Measurements from ENCODE around the gene CTAGE15.
"Not testable (repeated sequence)": the region's sequence is repeated elsewhere in the genome, so short reads cannot be mapped to it uniquely, and the experiment has no call there.

CTAGE15 gene

GRCh38 chr7:143571501-143571900 lies at the start of gene CTAGE15:
CTAGE15 (plus strand) TSS chr7:143571801; CDS start chr7:143571818, 17 bp downstream.
- H3K4me3 ChIP-seq (ENCODE audit: low read depth, low read length); H3K27me3 ChIP-seq (ENCODE audit: control insufficient read depth, insufficient read depth, low read length); H3K4me1 ChIP-seq (ENCODE audit: control insufficient read depth, insufficient read depth, low read length); H3K9me3 ChIP-seq (ENCODE audit: control insufficient read depth, insufficient read depth, low read length); H3K36me3 ChIP-seq (ENCODE audit: control insufficient read depth, insufficient read depth, low read length); H3K27ac ChIP-seq (ENCODE audit: low read depth, low read length); H3K9ac ChIP-seq (ENCODE audit: low read depth, low read length): not testable (repeated sequence)

GRCh38 chr7:143522309-143522916 lies 49.2 kb upstream of the CTAGE15 start:
- H3K9ac ChIP-seq (ENCODE audit: low read depth, low read length); H3K4me3 ChIP-seq (ENCODE audit: low read depth, low read length): not testable (repeated sequence)

GRCh38 chr7:143531169-143531926 lies 40.3 kb upstream of the CTAGE15 start:
- not testable (repeated sequence) for H3K36me3 ChIP-seq (ENCODE audit: control insufficient read depth, insufficient read depth, low read length); H3K27ac ChIP-seq (ENCODE audit: low read depth, low read length); H3K9ac ChIP-seq (ENCODE audit: low read depth, low read length); H3K4me3 ChIP-seq (ENCODE audit: low read depth, low read length); H3K9me3 ChIP-seq (ENCODE audit: control insufficient read depth, insufficient read depth, low read length); H3K27me3 ChIP-seq (ENCODE audit: control insufficient read depth, insufficient read depth, low read length); H3K4me1 ChIP-seq (ENCODE audit: control insufficient read depth, insufficient read depth, low read length)

More at GRCh38 chr7:143522309-143522916, 49.2 kb upstream of the CTAGE15 start:
- H3K9me3 ChIP-seq (ENCODE audit: control insufficient read depth, insufficient read depth, low read length); H3K27me3 ChIP-seq (ENCODE audit: control insufficient read depth, insufficient read depth, low read length); H3K27ac ChIP-seq (ENCODE audit: low read depth, low read length); H3K36me3 ChIP-seq (ENCODE audit: control insufficient read depth, insufficient read depth, low read length): not testable (repeated sequence)
- peaks cover 16% of the 10 kb centered on the region for H3K4me1 ChIP-seq (ENCODE audit: control insufficient read depth, insufficient read depth, low read length)

- H3K9me3 ChIP-seq (ENCODE audit: control insufficient read depth, insufficient read depth, low read length); H3K9ac ChIP-seq (ENCODE audit: low read depth, low read length); H3K36me3 ChIP-seq (ENCODE audit: control insufficient read depth, insufficient read depth, low read length); H3K27ac ChIP-seq (ENCODE audit: low read depth, low read length); H3K4me1 ChIP-seq (ENCODE audit: control insufficient read depth, insufficient read depth, low read length); H3K4me3 ChIP-seq (ENCODE audit: low read depth, low read length); H3K27me3 ChIP-seq (ENCODE audit: control insufficient read depth, insufficient read depth, low read length): not testable (repeated sequence)
Measured at GRCh38 chr7:143531932-143532331, 39.7 kb upstream of the CTAGE15 start.

- H3K36me3 ChIP-seq (ENCODE audit: control insufficient read depth, insufficient read depth, low read length); H3K4me3 ChIP-seq (ENCODE audit: low read depth, low read length); H3K27me3 ChIP-seq (ENCODE audit: control insufficient read depth, insufficient read depth, low read length); H3K9ac ChIP-seq (ENCODE audit: low read depth, low read length); H3K27ac ChIP-seq (ENCODE audit: low read depth, low read length); H3K4me1 ChIP-seq (ENCODE audit: control insufficient read depth, insufficient read depth, low read length); H3K9me3 ChIP-seq (ENCODE audit: control insufficient read depth, insufficient read depth, low read length): not testable (repeated sequence)
Measured at GRCh38 chr7:143533213-143533839, 38.3 kb upstream of the CTAGE15 start.

- not testable (repeated sequence) for H3K27ac ChIP-seq (ENCODE audit: low read depth, low read length); H3K36me3 ChIP-seq (ENCODE audit: control insufficient read depth, insufficient read depth, low read length)
Measured at GRCh38 chr7:143536443-143536842, 35.2 kb upstream of the CTAGE15 start.

GRCh38 chr7:143543288-143544038 lies 28.1 kb upstream of the CTAGE15 start:
- H3K9me3 ChIP-seq (ENCODE audit: control insufficient read depth, insufficient read depth, low read length); H3K36me3 ChIP-seq (ENCODE audit: control insufficient read depth, insufficient read depth, low read length); H3K27ac ChIP-seq (ENCODE audit: low read depth, low read length); H3K4me3 ChIP-seq (ENCODE audit: low read depth, low read length); H3K27me3 ChIP-seq (ENCODE audit: control insufficient read depth, insufficient read depth, low read length); H3K9ac ChIP-seq (ENCODE audit: low read depth, low read length); H3K4me1 ChIP-seq (ENCODE audit: control insufficient read depth, insufficient read depth, low read length): not testable (repeated sequence)

More at GRCh38 chr7:143536443-143536842, 35.2 kb upstream of the CTAGE15 start:
- H3K27me3 ChIP-seq (ENCODE audit: control insufficient read depth, insufficient read depth, low read length); H3K4me1 ChIP-seq (ENCODE audit: control insufficient read depth, insufficient read depth, low read length); H3K4me3 ChIP-seq (ENCODE audit: low read depth, low read length); H3K9me3 ChIP-seq (ENCODE audit: control insufficient read depth, insufficient read depth, low read length); H3K9ac ChIP-seq (ENCODE audit: low read depth, low read length): not testable (repeated sequence)

- not testable (repeated sequence) for H3K27me3 ChIP-seq (ENCODE audit: control insufficient read depth, insufficient read depth, low read length); H3K4me1 ChIP-seq (ENCODE audit: control insufficient read depth, insufficient read depth, low read length); H3K4me3 ChIP-seq (ENCODE audit: low read depth, low read length); H3K9ac ChIP-seq (ENCODE audit: low read depth, low read length); H3K27ac ChIP-seq (ENCODE audit: low read depth, low read length); H3K9me3 ChIP-seq (ENCODE audit: control insufficient read depth, insufficient read depth, low read length); H3K36me3 ChIP-seq (ENCODE audit: control insufficient read depth, insufficient read depth, low read length)
Measured at GRCh38 chr7:143555968-143556367, 15.6 kb upstream of the CTAGE15 start.

- not testable (repeated sequence) for H3K27ac ChIP-seq (ENCODE audit: low read depth, low read length)
Measured at GRCh38 chr7:143563306-143563705, 8.3 kb upstream of the CTAGE15 start.

GRCh38 chr7:143566001-143566400 lies 5.6 kb upstream of the CTAGE15 start:
- not testable (repeated sequence) for H3K9ac ChIP-seq (ENCODE audit: low read depth, low read length); H3K27me3 ChIP-seq (ENCODE audit: control insufficient read depth, insufficient read depth, low read length); H3K4me3 ChIP-seq (ENCODE audit: low read depth, low read length); H3K27ac ChIP-seq (ENCODE audit: low read depth, low read length); H3K36me3 ChIP-seq (ENCODE audit: control insufficient read depth, insufficient read depth, low read length); H3K9me3 ChIP-seq (ENCODE audit: control insufficient read depth, insufficient read depth, low read length); H3K4me1 ChIP-seq (ENCODE audit: control insufficient read depth, insufficient read depth, low read length)

More at GRCh38 chr7:143563306-143563705, 8.3 kb upstream of the CTAGE15 start:
- not testable (repeated sequence) for H3K27me3 ChIP-seq (ENCODE audit: control insufficient read depth, insufficient read depth, low read length); H3K9ac ChIP-seq (ENCODE audit: low read depth, low read length); H3K9me3 ChIP-seq (ENCODE audit: control insufficient read depth, insufficient read depth, low read length); H3K4me1 ChIP-seq (ENCODE audit: control insufficient read depth, insufficient read depth, low read length); H3K4me3 ChIP-seq (ENCODE audit: low read depth, low read length); H3K36me3 ChIP-seq (ENCODE audit: control insufficient read depth, insufficient read depth, low read length)

- H3K27ac ChIP-seq (ENCODE audit: low read depth, low read length); H3K4me3 ChIP-seq (ENCODE audit: low read depth, low read length); H3K4me1 ChIP-seq (ENCODE audit: control insufficient read depth, insufficient read depth, low read length); H3K9ac ChIP-seq (ENCODE audit: low read depth, low read length); H3K9me3 ChIP-seq (ENCODE audit: control insufficient read depth, insufficient read depth, low read length); H3K27me3 ChIP-seq (ENCODE audit: control insufficient read depth, insufficient read depth, low read length); H3K36me3 ChIP-seq (ENCODE audit: control insufficient read depth, insufficient read depth, low read length): not testable (repeated sequence)
Measured at GRCh38 chr7:143588183-143588582, 16.6 kb downstream of the CTAGE15 start.
